Panc1 (cell line): Measurements from ENCODE around the gene TNFRSF21.

Experiments used
- POLR2AphosphoS5 ChIP-seq: IDR thresholded peaks from 2 replicates; pipeline ENCODE4 v1.6.1; 2012; ENCODE audit warnings: mild to moderate bottlenecking, low read depth, low read length, moderate library complexity
- SIN3A ChIP-seq: IDR thresholded peaks from 2 replicates; pipeline ENCODE4 v1.6.1; 2012; ENCODE audit warnings: low read depth, mild to moderate bottlenecking, low read length, moderate library complexity, borderline replicate concordance; ENCODE audit not compliant: insufficient read depth
- TF ChIP-seq, protein P1 (sequence below): fragments of 450-650 bp; IDR thresholded peaks from 2 replicates; pipeline ENCODE4 v1.5.1; 2017; ENCODE audit warnings: mild to moderate bottlenecking

DNA sequence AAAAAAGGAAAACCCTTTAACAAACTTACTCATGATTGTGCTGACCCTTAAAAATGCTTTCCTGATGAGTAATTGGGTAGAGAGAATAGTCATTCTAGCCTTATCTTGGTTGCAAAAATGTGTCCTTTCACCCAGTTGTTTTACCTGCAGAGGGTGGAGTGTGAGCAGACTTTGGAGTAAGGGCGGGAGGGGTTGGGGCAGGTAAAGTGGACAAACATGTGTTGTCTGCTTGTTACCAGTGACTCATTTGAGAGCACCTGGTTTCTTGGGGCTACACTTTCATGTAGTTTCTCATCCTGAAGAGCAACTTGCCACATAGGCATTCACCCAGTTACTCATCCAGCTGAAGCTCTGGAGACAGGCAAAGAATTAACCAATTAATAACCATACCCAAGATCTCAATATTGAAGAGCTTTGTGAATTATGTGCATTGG, 121.1 kb downstream of the TNFRSF21 start:
- TF ChIP-seq, protein P1, sequence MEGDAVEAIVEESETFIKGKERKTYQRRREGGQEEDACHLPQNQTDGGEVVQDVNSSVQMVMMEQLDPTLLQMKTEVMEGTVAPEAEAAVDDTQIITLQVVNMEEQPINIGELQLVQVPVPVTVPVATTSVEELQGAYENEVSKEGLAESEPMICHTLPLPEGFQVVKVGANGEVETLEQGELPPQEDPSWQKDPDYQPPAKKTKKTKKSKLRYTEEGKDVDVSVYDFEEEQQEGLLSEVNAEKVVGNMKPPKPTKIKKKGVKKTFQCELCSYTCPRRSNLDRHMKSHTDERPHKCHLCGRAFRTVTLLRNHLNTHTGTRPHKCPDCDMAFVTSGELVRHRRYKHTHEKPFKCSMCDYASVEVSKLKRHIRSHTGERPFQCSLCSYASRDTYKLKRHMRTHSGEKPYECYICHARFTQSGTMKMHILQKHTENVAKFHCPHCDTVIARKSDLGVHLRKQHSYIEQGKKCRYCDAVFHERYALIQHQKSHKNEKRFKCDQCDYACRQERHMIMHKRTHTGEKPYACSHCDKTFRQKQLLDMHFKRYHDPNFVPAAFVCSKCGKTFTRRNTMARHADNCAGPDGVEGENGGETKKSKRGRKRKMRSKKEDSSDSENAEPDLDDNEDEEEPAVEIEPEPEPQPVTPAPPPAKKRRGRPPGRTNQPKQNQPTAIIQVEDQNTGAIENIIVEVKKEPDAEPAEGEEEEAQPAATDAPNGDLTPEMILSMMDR = no peak
- TF ChIP-seq POLR2AphosphoS5 (no peak), SIN3A (no peak)
